ENCODE results near the gene ZNF678. TPM values are rescaled to one million over a fixed set of nuclear protein-coding genes. Genes with fewer than 3 reads are reported as not detected.
A peak's percentile ranks its signal among the peaks of the same experiment; 100 is the strongest.

The ZNF678 gene
- polyA plus RNA-seq, 1 of the 3 experiments (the other 2 are of a cell fraction): 1.3 TPM

DNA sequence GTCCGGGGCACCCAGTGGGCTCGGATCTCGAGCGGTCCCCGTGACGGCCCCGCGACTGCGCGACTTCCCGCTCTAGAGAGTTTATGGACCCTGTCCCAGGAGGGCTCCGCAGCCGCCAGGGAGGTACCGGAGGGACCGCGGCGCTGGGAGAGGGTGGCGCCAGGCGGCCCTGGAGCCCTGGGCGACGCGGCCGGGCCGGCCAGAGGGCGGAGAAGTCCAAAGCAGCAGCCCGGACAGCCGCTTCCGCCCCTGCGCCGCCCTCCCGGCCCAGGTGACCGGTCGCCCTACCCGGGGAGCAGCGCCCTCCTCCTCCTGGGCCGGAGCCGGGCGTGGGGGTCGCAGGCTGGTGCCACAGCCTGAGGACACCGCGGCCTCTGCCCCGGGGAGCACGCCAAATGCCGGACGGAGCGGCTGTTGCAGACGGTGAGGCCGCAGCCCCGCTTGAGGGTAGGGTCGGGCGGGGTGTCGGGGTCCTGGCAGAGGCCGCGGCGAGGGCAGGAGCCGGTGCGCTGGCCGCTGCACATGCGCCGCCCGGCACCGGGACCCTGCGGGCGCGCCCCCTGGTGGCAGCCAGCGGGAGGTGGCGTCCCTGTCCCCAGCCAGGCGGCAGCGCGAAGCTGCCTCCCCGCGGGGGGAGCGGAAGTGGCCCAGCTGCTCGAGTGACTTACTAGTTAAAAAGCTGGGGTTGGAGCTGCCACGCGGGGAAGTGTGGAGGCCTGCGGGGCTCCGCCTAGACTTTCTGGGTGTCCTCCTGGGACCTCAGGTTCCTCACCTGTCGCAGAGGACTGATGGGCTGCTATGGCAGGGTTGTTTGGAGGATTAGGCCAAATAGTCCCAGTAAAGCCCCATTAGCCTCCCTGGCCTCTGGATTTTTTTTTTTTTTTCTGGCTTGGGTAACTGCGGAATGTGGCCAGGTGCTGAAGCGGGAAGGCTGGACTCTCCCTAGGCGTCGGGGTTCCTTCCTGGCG lies 20.9 kb upstream of the ZNF678 start (continued):
- TF ChIP-seq EZH2phosphoT487 (IDR thresholded peaks at IDR 0.05; ENCODE audit: borderline replicate concordance, low read depth) (no peak), GABPA (IDR thresholded peaks at IDR 0.05; ENCODE audit: low read depth) (peak; percentile 66), FOXJ3 (CRISPR knock-in tag; IDR thresholded peaks at IDR 0.05) (no peak), NRF1 (IDR thresholded peaks at IDR 0.05; ENCODE audit: low read depth, low read length) (peak; percentile 84), TAF1 (IDR thresholded peaks at IDR 0.05; ENCODE audit: borderline replicate concordance, low read depth, low read length) (peak; percentile 55; the same call in 1 of the 2 replicates), ELF1 (IDR thresholded peaks at IDR 0.05) (peak; percentile 9; the same call in 1 of the 2 replicates), POLR2AphosphoS5 (IDR thresholded peaks at IDR 0.05; ENCODE audit: low read depth, low read length) (peak; percentile 30; the same call in 1 of the 2 replicates), YY1 (IDR thresholded peaks at IDR 0.05; ENCODE audit: low read depth) (no peak)
- TF ChIP-seq, protein P1, sequence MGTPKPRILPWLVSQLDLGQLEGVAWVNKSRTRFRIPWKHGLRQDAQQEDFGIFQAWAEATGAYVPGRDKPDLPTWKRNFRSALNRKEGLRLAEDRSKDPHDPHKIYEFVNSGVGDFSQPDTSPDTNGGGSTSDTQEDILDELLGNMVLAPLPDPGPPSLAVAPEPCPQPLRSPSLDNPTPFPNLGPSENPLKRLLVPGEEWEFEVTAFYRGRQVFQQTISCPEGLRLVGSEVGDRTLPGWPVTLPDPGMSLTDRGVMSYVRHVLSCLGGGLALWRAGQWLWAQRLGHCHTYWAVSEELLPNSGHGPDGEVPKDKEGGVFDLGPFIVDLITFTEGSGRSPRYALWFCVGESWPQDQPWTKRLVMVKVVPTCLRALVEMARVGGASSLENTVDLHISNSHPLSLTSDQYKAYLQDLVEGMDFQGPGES (IDR thresholded peaks at IDR 0.05; ENCODE audit: low read depth, low read length): no peak
- TF ChIP-seq, protein P2, sequence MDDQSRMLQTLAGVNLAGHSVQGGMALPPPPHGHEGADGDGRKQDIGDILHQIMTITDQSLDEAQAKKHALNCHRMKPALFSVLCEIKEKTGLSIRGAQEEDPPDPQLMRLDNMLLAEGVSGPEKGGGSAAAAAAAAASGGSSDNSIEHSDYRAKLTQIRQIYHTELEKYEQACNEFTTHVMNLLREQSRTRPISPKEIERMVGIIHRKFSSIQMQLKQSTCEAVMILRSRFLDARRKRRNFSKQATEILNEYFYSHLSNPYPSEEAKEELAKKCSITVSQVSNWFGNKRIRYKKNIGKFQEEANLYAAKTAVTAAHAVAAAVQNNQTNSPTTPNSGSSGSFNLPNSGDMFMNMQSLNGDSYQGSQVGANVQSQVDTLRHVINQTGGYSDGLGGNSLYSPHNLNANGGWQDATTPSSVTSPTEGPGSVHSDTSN (IDR thresholded peaks at IDR 0.05): no peak

DNA sequence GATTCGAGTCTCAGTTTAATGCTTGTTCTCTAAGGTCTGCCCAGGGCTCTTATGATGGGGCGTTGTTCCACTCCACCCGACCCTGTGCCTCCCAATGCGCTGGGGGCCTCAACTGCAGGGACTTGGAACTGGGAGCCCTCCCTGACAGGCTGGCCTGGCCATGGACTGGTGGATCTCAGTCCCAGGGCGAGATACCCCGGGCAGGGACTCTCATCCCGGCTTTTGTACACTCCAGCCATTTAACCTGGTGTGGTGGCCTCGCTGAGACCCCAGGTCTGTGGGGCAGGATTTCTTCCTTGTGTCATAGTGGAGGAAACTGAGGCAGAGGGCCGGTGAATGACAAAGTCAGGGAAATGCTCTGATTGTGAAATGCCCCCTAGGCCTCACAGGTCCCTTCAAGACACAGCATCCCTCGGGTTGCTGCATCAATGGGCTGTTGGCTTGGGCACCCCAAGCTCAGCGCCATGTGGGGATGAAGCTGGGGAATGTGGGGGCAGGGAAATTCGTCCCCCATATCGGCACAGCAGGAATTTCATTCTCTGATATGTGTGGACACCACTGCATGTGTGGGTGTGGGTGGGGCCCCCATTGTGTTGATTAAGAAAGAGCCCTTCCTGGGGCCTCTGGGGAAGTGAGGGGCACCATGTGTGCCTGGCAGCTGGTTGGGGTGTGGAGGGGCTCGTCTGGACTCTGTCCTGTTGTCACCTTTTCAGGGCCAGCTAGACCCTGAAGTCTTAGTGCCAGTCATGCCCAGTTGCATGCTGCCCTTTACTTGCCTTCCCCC lies 19.9 kb upstream of the ZNF678 start:
- no peaks in the 10 kb centered on the region for H3K36me3 ChIP-seq (replicated peaks in 1 of 2; ENCODE audit: control insufficient read depth in 1 of 2, insufficient read depth in 2 of 2, low read length in 1 of 2)
- no peak overlapping the region for H3K4me3 ChIP-seq (ENCODE audit: low read depth in 2 of 2, low read length in 1 of 2)
- H3K4me1 ChIP-seq (ENCODE audit: control insufficient read depth in 1 of 2, insufficient read depth in 2 of 2, low read depth in 1 of 2, low read length in 1 of 2): peaks cover 0 to 15% of the 10 kb centered on the region in 2 experiments; a peak in 3 of 4 replicates
- TF ChIP-seq GATA2 (CRISPR knock-in tag; IDR thresholded peaks at IDR 0.05): no peak
- no peak for TF ChIP-seq ELF1 (IDR thresholded peaks at IDR 0.05)
- TF ChIP-seq POLR2AphosphoS5 (IDR thresholded peaks at IDR 0.05; ENCODE audit: low read depth, low read length): no peak
- TF ChIP-seq TEAD4 (IDR thresholded peaks at IDR 0.05; ENCODE audit: borderline replicate concordance, insufficient read depth): no peak
- no peak for TF ChIP-seq SIN3A (IDR thresholded peaks at IDR 0.05; ENCODE audit: borderline replicate concordance, low read depth, low read length)
- no peak for TF ChIP-seq MXI1 (IDR thresholded peaks at IDR 0.05; ENCODE audit: low read depth, low read length)
- TF ChIP-seq, protein P3, sequence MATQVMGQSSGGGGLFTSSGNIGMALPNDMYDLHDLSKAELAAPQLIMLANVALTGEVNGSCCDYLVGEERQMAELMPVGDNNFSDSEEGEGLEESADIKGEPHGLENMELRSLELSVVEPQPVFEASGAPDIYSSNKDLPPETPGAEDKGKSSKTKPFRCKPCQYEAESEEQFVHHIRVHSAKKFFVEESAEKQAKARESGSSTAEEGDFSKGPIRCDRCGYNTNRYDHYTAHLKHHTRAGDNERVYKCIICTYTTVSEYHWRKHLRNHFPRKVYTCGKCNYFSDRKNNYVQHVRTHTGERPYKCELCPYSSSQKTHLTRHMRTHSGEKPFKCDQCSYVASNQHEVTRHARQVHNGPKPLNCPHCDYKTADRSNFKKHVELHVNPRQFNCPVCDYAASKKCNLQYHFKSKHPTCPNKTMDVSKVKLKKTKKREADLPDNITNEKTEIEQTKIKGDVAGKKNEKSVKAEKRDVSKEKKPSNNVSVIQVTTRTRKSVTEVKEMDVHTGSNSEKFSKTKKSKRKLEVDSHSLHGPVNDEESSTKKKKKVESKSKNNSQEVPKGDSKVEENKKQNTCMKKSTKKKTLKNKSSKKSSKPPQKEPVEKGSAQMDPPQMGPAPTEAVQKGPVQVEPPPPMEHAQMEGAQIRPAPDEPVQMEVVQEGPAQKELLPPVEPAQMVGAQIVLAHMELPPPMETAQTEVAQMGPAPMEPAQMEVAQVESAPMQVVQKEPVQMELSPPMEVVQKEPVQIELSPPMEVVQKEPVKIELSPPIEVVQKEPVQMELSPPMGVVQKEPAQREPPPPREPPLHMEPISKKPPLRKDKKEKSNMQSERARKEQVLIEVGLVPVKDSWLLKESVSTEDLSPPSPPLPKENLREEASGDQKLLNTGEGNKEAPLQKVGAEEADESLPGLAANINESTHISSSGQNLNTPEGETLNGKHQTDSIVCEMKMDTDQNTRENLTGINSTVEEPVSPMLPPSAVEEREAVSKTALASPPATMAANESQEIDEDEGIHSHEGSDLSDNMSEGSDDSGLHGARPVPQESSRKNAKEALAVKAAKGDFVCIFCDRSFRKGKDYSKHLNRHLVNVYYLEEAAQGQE (IDR thresholded peaks at IDR 0.05; ENCODE audit: low read depth, low read length): no peak
- no peak for TF ChIP-seq SMC3 (IDR thresholded peaks at IDR 0.05; ENCODE audit: low read depth, low read length)
- no peak for TF ChIP-seq TAF1 (IDR thresholded peaks at IDR 0.05; ENCODE audit: borderline replicate concordance, low read depth, low read length)
- TF ChIP-seq MEF2A (IDR thresholded peaks at IDR 0.05; ENCODE audit: borderline replicate concordance, low read depth): no peak
- peak; percentile 20 for DNase-seq
- H3K27me3 ChIP-seq (ENCODE audit: insufficient read depth): no peaks in the 10 kb centered on the region
- no peaks in the 10 kb centered on the region for H3F3A ChIP-seq (replicated peaks; ENCODE audit: insufficient read depth)
- H4K20me1 ChIP-seq (ENCODE audit: insufficient read depth): no peaks in the 10 kb centered on the region
- H3K27ac ChIP-seq (ENCODE audit: low read depth in 2 of 2, low read length in 1 of 2): peak overlapping the region in 1 of 2 experiments; percentile 82; a peak in 1 of 4 replicates
- 80% methylated on average over 5 of the region's 14 CpGs for WGBS (ENCODE audit: low lambda C conversion rate)
- ChIA-PET CTCF (interaction anchor here (0.6 to 1.6 kb wide), 10 partner anchors 9 to 173 kb away, joined by 3 to 17 read pairs (median 5); no protein-coding TSS in a partner anchor), POLR2A (interaction anchor here (1.4 kb wide), 1 partner anchor 21 kb away, joined by 5 read pairs; no protein-coding TSS in a partner anchor)
- H3K9me3 ChIP-seq: no peaks in the 10 kb centered on the region
- no peak overlapping the region for H3K9ac ChIP-seq
- peak overlapping the region; percentile 88; the same call in 1 of the 2 replicates for H2AFZ ChIP-seq (ENCODE audit: low read depth)
- no peaks in the 10 kb centered on the region for H3K79me2 ChIP-seq (ENCODE audit: insufficient read depth)
- H3K4me2 ChIP-seq: no peak overlapping the region
- no peaks in the 10 kb centered on the region for H3K9me2 ChIP-seq

Measured in SK-N-SH (cell line).